ENCODE data around the gene EHD4.

GRCh38 chr15:41850482-41851166 is 121.7 kb downstream of the EHD4 start:
- no peak for TF ChIP-seq CTCF (IDR thresholded peaks at IDR 0.05)
- no peak for TF ChIP-seq EP300 (IDR thresholded peaks at IDR 0.05)
- TF ChIP-seq POLR2A (IDR thresholded peaks at IDR 0.05): no peak
